Stimulated activated CD8-positive, alpha-beta memory T cell treated with anti-CD3 and anti-CD28 coated beads, Interleukin-7, amount 100 ng/mL, for 4 hours (primary cell): ENCODE results near the gene TPCN1.

ENCODE experiments used
- DNase-seq, 2 donors: peaks; one replicate each; pipeline ENCODE4 v3.0.0-alpha.2; 2020; ENCODE audit warnings: low read depth in 2 of 2

TPCN1 gene

GRCh38 chr12:113221181-113221996, at the start of gene TPCN1:
TPCN1 (plus strand) TSS chr12:113221464; CDS start chr12:113226853, 5,389 bp downstream.
- DNase-seq = peak; percentile 98

- DNase-seq = no peak
Measured at GRCh38 chr12:113171543-113171942, 49.7 kb upstream of the TPCN1 start.

- no peak for DNase-seq
Measured at GRCh38 chr12:113172185-113172584, 49.1 kb upstream of the TPCN1 start.

GRCh38 chr12:113173081-113173698, 48.1 kb upstream of the TPCN1 start:
- no peak for DNase-seq

GRCh38 chr12:113174461-113175384, 46.5 kb upstream of the TPCN1 start:
- peak; percentile 55 to 56 for DNase-seq

- no peak for DNase-seq
Measured at GRCh38 chr12:113179023-113179422, 42.2 kb upstream of the TPCN1 start.

GRCh38 chr12:113180333-113180732, 40.9 kb upstream of the TPCN1 start:
- DNase-seq = no peak

- DNase-seq = no peak
Measured at GRCh38 chr12:113181975-113182374, 39.3 kb upstream of the TPCN1 start.

GRCh38 chr12:113183030-113183589, 38.2 kb upstream of the TPCN1 start:
- no peak for DNase-seq

- no peak for DNase-seq
Measured at GRCh38 chr12:113184098-113184899, 37.0 kb upstream of the TPCN1 start.

- DNase-seq = peak; percentile 73 to 81
Measured at GRCh38 chr12:113184900-113185179, 36.4 kb upstream of the TPCN1 start.

- DNase-seq = peak; percentile 56 to 75
Measured at GRCh38 chr12:113185180-113186032, 35.9 kb upstream of the TPCN1 start, which contains the start of the genes DDX54 and RITA1. DDX54 (minus strand) TSS chr12:113185478; CDS start chr12:113185451, 27 bp downstream. RITA1 (plus strand) TSS chr12:113185721; CDS start chr12:113186747, 1,026 bp downstream.

- DNase-seq = no peak
Measured at GRCh38 chr12:113186033-113186365, 35.3 kb upstream of the TPCN1 start.

- no peak for DNase-seq
Measured at GRCh38 chr12:113186666-113187325, 34.5 kb upstream of the TPCN1 start.

GRCh38 chr12:113189361-113189760, 31.9 kb upstream of the TPCN1 start:
- no peak for DNase-seq

- no peak for DNase-seq
Measured at GRCh38 chr12:113190761-113191160, 30.5 kb upstream of the TPCN1 start.

GRCh38 chr12:113191227-113191626, 30.0 kb upstream of the TPCN1 start:
- DNase-seq = no peak

GRCh38 chr12:113194971-113195391, 26.3 kb upstream of the TPCN1 start:
- no peak for DNase-seq

GRCh38 chr12:113195598-113195997, 25.7 kb upstream of the TPCN1 start:
- DNase-seq = no peak

GRCh38 chr12:113196582-113196981, 24.7 kb upstream of the TPCN1 start:
- no peak for DNase-seq
